ENCODE results near the gene TXLNB.

- TF ChIP-seq YY1 (IDR thresholded peaks at IDR 0.05; ENCODE audit: insufficient read depth, insufficient read length): no peak
- TF ChIP-seq ZNF274 (IDR thresholded peaks at IDR 0.05; ENCODE audit: low read depth, low read length): no peak
- TF ChIP-seq SUZ12 (IDR thresholded peaks at IDR 0.05; ENCODE audit: extremely low read depth, insufficient read depth, insufficient read length): no peak
Observed at GRCh38 chr6:139336488-139336887, 44.7 kb upstream of the TXLNB start.

All from NT2/D1 (cell line).